Hepatocyte (in vitro differentiated cells): ENCODE data around the gene GOLGA1.

Experiments
- EZH2phosphoT487 ChIP-seq: fragments of 200-600 bp; sonication (generic); IDR thresholded peaks from one replicate; pipeline ENCODE4 v1.6.1; 2018; ENCODE audit warnings: antibody characterized with exemption, mild to moderate bottlenecking, low read depth, moderate library complexity; ENCODE audit not compliant: unreplicated experiment, severe bottlenecking
- TF ChIP-seq, protein P1 (sequence below): fragments of 200-600 bp; sonication (generic); IDR thresholded peaks from 2 replicates; pipeline ENCODE4 v1.5.1; 2016; ENCODE audit warnings: antibody characterized with exemption, mild to moderate bottlenecking; ENCODE audit not compliant: poor library complexity

DNA sequence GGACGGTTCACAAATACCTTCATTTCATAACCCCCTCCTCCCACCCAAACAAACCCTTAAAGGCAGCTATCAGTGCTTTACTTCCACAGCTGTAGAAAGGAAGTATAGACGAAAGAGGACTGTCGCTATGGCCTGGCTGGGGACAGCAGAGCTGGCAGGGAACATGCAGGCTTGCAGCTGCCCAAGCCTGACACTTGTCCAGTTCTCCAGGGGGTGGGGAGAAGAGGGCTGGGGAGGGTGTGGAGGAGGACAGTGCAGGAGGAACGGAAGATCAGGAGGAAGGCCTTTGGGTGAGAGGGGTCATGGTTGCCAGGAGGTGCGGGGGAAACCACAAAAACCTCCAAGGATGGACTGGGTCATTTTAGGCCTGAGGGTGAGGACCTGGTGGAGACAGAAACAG, 53.1 kb downstream of the GOLGA1 start:
- TF ChIP-seq, protein P1, sequence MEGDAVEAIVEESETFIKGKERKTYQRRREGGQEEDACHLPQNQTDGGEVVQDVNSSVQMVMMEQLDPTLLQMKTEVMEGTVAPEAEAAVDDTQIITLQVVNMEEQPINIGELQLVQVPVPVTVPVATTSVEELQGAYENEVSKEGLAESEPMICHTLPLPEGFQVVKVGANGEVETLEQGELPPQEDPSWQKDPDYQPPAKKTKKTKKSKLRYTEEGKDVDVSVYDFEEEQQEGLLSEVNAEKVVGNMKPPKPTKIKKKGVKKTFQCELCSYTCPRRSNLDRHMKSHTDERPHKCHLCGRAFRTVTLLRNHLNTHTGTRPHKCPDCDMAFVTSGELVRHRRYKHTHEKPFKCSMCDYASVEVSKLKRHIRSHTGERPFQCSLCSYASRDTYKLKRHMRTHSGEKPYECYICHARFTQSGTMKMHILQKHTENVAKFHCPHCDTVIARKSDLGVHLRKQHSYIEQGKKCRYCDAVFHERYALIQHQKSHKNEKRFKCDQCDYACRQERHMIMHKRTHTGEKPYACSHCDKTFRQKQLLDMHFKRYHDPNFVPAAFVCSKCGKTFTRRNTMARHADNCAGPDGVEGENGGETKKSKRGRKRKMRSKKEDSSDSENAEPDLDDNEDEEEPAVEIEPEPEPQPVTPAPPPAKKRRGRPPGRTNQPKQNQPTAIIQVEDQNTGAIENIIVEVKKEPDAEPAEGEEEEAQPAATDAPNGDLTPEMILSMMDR = no peak
- TF ChIP-seq EZH2phosphoT487 = no peak
